GM20431 (cell line): Measurements from ENCODE around the gene MPIG6B.
"Not testable (repeated sequence)": the region's sequence is repeated elsewhere in the genome, so short reads cannot be mapped to it uniquely, and the experiment has no call there.

Experiments
- in situ Hi-C: fragments of 300-500 bp; cut with MseI, MboI; formaldehyde crosslinking; loops from one replicate; pipeline ENCODE4 v1.15.0; 2020; ENCODE audit warnings: low sequenced_read_pairs; ENCODE audit not compliant: unreplicated experiment

The MPIG6B gene

DNA sequence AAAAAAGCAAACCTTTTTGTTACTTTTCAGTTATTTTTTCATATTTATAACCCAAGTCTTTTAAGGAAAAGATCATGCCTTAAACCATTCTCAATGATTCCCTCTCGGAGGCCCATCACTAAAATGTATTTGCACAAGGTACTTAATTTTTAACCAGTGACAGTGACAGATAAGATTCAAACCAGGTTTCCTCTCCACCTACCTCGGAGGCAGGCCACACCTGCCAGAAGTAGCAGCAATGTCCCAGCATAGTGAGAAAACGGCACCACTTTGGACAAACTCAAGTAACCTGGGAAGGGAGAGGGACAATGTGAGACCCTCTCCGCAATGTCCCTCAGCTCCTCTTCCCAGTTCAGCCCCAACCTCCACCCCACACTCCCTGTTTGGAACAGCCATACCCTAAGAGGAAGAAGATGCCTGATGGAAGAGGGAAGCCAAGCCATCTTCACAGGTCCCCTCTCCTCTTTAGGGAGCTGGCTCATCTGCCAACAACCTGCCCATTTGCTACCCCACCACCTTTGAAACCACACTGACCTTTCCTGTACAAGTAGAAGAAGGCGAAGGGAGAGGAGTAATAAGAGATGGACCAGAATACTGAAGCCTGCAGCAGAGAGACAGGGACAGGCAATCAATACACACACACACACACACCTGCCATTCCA is 22.3 kb upstream of the MPIG6B start:
- in situ Hi-C loops, result no loop called here

DNA sequence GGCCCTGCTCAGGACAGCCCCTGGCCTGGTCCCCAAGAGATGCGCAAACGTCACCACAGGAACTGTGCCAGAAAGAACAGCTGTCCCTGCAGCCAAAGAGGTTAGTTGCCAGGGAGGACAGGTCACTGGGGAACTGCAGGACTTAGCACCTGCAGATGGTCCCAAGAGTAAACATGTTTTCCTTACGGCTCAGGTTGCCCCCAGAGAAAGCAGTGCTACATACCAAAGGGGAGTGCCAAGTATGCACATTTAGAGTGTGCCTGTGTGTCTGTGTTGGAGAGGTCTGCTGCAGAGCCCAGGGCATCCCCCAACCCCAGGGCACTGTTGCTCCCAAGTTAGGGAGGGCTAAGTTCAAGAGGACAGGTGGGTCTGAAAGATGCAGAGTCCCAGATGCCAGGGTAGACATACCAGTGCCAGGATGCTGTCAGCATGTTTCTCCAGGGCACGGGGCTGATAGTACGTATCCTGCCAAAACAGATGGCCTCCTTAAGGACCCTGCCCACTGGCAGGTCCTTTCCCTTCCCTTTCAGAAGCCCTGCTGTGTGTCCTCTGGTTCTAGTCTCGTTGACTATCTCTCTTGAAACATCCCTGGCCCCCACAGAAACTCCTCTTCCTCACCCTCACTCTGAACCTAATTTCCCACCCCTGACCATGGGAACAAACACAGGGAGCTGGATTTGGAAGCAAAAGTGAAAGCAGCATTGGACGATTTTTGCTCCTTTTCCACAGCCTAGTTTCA is 21.3 kb upstream of the MPIG6B start:
- in situ Hi-C loops, result no loop called here

DNA sequence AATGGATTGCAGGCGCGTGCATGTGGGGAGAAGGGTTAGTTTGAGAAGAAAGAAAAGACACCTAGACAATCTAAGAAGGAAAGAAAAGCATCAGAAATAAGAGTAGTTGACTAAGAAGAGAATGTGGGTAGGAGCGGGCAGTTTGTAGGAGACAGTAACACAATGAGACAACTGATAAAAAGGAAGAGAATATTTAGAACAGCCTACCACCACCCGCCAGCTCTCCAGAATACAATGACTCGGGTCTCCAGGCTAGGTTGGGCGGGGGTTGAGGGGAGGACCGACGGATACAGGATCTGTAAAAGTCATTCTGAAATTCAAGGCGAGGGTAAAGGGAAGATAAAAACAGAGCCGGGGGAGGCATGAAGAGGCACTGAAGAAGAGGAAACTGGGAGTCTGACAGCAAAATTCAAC is 20.8 kb upstream of the MPIG6B start:
- in situ Hi-C loops, result no loop called here

DNA sequence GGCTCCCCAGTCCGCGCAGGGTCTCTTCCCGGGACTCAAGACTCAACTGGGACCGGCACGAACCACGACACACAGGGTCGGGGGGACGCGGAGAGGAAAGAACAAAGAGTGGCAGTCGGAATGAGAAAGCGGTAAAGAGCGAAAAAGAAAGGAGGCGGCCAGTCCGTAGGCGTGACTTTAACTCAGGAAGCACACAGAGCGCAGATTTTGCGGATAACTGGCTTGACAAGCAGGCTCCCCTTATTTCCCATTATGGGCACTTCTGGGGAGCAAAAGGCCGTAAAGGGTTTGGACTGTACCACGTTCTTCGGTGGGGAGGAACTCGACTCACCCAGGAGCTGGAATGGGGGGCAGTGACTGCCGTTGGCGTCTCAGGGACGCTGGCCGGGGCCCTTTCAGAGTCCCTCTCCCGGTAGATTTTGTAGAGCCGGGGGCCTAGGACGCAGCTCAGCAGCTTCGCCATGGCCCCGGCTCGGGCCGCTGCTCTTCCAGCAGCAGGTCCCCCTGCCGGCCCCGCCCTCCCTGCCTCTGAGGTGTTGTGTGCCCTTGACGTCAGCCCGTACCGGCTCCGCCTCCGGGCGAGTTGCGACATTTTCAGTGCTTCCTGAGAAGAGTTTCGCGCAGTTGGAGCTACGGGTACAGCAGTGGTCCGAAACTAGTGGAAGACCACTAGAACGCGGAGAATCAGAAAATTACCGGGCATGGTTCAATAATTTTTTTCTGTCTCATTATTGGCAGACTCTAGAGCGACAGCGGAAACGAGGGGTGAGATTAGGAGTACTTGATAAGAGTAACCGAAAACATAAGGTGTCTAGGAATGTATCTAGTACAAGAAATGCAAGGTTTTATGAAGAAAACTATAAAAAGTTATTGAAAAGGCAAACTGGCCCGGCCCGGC is 20.1 kb upstream of the MPIG6B start, which contains the start of gene ABHD16A:
Gene ABHD16A, minus strand, starts transcription at position 506 of the 898 bp plus-strand sequence. Its CDS starts 43 bp downstream, at position 463.
- in situ Hi-C loops, result no loop called here

DNA sequence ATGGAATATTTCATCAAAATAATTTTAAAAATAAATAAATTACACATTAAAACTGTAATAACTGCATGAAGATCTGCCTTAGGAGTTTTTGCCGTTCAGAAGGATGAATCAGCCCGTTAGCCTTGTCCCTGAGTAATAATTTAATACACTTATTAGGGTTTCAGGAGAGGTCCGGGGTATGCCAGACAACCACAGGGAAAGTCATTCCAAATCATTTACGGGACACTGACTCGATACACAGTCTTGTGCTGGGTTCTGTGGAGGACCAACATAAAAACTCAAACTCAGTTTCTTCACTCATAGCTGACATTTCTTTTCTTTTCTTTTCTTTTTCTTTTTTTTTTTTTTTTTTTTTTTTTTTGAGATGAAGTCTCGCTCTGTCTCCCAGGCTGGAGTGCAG is 17.2 kb upstream of the MPIG6B start:
- in situ Hi-C loops, result no loop called here

DNA sequence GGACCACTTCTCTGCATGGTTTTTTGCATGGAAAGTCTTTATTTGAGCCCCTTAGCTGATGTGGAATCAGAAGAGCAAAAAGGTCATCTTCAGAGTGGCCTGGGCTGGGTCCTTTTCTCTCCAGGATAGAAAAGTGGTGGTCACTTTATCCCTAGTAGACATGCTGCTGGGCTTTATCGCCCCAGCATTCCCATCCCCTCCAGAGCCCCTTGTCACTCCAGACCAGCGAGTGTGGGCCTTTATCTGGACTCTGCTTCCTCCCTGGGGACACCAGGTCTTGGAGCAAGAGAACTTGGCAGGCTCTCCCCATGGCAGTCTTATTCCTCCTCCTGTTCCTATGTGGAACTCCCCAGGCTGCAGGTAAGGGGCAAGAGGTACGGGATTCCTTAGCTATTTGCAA is 16.6 kb upstream of the MPIG6B start, which contains the start of gene LY6G6F:
Gene LY6G6F, plus strand, starts transcription at position 268 of the 400 bp plus-strand sequence. Its CDS starts 41 bp downstream, at position 309.
- in situ Hi-C loops, result no loop called here

DNA sequence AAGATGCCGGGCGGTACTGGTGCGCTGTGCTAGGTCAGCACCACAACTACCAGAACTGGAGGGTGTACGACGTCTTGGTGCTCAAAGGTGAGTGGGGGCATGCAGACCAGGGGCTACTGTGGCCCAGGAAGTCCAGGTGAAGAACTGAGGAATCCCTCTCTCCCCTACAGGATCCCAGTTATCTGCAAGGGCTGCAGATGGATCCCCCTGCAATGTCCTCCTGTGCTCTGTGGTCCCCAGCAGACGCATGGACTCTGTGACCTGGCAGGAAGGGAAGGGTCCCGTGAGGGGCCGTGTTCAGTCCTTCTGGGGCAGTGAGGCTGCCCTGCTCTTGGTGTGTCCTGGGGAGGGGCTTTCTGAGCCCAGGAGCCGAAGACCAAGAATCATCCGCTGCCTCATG is 15.5 kb upstream of the MPIG6B start:
- in situ Hi-C loops, result no loop called here

DNA sequence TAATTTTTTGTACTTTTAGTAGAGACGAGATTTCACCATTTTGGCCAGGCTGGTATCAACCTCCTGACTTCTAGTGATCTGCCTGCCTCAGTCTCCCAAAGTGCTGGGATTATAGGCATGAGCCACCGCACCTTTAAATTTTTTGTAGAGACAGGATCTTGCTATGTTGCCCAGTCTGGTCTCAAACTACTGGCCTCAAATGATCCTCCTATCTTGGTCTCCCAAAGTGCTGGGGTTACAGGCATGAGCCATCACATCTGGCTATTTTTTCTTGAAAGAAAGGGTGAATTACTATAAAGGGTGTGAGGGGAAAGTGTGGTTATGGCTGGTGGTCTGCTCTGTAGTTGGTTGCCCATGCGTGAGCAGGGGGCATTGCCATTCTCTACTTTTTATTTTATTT is 14.9 kb upstream of the MPIG6B start:
- in situ Hi-C loops, result no loop called here

DNA sequence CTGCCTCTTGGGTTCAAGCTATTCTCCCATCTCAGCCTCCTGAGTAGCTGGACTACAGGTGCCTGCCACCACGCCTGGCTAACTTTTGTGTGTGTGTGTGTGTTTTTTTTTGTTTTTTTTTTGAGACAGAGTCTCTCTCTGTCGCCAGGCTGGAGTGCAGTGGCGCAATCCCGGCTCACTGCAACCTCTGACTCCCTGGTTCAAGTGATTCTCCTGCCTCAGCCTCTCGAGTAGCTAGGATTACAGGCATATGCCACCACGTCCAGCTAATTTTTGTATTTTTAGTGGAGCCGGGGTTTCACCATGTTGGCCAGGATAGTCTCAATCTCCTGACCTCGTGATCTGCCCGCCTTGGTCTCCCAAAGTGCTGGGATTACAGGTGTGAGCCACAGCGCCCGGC is 14.0 kb upstream of the MPIG6B start:
- in situ Hi-C loops, result not testable (repeated sequence)

DNA sequence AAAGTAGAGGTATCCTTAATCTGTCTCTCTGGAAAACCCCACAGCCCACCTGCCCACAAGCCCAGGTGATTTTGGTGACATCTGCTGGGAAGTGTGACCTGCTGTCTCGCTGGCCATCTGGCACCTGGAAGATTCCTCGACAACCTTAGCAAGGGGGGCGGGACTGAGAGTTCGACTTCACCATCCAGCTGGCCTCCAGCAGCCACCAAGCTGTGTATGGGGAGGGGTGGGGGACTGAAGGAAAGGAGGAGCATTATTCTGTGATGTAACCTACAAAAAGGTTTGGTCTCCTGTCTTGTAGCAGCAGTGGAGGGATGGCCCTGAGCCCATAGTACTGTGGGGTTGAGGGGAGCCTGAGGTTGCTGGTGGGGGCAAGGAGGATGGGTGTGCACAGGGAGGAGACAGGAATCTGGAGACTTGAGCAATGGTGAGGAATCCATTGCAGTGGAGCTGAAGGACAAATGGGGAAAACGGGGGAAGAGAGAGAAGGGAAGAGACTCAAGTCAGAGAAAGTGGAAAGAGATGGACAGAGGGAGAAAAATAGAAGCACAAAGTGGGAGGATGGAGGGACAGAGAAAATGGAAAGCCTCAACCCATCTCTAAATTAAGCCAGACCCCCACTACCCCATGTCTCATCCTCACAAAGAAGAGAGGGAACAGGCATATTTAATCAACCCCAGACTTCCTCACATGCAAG is 12.5 kb upstream of the MPIG6B start:
- in situ Hi-C loops, result no loop called here

DNA sequence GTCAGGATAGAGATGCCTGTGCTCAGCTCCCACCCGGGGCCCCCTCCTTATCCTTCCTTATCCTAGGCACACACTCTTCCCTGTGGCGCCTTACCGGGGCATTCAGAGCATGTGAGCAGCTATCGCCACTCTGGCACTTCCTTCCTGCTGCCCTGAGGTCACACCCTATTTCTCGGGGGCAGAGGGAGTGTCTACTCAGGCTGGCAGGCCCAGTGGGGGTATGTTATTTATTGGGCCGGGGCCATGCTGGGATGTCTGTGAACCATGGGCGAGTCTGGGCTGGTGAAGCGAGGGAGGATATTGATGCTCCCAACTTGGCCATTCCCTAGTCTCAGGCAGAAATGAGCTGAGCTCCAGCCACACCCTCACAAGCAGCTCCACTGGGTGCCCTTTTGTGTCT is 11.9 kb upstream of the MPIG6B start:
- in situ Hi-C loops, result no loop called here

DNA sequence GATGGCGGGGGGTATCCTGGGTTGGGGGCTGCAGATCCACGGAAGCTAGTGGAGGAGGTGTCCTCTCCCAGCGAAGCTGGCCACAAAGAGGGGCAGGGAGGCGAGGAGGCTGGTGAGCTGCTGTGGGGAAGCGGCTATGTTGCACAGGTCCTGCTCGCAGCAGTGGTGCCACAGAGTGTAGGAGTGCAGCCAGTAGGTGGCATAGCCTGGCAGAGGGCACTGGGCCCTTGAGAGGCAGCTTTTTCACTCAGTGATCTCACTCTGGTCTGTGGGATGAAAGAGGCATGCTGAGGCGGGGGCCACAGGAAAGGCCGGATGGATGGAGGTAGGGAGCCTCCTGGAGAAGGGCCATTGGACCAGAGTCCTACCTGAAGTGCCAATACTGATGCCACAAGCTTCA is 10.9 kb upstream of the MPIG6B start:
- in situ Hi-C loops, result no loop called here

DNA sequence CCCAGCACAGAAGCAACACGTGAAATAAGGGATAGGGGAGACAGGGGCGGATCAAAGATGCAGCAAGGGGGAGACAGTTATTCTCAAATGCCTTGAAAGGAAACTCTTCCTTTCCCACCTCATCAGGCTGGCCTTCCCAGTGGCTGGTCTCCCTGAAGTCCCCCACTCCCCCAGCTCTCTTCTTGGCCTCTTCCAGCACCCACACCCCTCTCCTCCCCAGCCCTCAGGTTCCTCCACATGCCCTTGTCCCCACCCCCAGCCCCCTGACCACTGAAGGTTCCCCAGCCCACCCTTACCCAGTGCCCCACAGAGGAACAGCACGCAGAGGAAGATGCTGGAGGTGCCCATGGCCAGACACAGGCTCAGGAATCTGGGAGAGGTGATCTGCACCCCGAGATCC is 9.7 kb upstream of the MPIG6B start:
- in situ Hi-C loops, result no loop called here

DNA sequence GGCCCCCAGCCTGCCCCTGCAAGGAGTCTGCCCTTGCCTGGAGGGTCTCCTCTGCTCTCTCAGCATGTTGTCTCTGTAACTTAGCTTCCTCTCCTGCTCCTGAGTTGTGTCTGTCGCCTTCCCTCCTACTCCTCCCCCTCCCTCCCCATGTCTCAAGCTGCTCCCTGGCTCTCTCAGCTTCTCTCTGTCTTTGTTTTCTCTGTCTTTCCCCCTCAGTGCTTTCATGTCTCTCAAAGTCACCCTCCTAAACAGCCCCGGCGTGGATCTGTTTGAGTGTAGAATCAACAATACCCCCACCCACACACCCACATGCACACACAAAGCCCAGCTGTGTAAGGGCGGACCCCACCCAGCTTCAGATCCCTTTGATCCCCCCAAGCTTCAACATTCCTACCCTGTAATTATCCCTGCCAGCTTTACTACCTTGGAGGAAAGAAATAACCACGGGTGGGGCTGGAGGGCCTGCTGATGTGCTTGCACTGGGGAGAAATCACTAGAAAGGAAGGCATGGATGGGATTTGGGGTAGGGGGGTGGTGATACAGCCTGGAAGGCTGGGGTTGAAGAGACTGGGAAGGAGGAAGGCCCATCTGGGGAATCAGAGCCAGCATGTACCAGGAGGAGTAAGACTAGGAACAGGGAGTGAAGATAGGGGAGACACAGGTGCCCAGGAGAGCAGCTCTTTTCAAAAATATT is 9.0 kb upstream of the MPIG6B start:
- in situ Hi-C loops, result no loop called here

DNA sequence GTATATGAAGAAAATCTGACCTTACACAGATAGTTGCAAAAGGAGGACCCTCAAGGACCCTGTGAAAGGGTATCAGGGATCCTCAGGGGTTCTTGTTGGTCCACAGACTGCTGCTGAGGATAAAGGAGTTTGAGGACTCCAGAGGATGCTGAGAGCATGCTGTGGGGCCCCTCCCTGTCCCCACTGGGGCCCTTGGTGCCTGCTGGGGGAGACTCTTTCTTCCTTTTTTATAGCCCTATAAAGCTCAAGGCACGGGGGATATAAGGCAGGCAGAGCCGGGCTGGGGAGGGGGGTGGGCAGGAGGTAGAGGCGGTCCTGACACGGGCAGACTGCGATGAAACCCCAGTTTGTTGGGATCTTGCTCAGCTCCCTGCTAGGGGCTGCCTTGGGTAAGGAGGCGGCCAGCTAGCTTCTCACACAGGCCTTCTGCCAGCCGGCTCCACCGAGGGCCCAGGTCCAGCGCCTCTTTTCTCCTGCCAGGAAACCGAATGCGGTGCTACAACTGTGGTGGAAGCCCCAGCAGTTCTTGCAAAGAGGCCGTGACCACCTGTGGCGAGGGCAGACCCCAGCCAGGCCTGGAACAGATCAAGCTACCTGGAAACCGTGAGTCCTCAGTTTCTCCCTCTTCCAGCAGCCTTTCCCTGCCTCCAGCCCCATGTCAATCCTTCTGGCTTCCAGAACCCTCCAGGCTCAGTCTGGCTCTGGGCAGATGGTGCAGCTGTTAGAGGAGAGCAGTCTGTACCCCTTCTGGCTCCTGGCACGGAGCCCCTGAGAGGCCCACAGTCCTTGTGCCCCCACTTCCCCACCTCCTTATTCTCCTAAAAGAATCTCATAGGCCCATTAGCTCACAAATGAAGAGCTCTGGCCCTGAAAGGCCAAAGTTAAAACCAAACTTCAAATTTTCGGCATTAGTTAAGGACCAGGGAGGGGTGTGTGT is 7.9 kb upstream of the MPIG6B start, which contains the start of gene LY6G6D:
Gene LY6G6D, plus strand, starts transcription at position 327 of the 937 bp plus-strand sequence. Its CDS starts 8 bp downstream, at position 335.
- in situ Hi-C loops, result no loop called here

DNA sequence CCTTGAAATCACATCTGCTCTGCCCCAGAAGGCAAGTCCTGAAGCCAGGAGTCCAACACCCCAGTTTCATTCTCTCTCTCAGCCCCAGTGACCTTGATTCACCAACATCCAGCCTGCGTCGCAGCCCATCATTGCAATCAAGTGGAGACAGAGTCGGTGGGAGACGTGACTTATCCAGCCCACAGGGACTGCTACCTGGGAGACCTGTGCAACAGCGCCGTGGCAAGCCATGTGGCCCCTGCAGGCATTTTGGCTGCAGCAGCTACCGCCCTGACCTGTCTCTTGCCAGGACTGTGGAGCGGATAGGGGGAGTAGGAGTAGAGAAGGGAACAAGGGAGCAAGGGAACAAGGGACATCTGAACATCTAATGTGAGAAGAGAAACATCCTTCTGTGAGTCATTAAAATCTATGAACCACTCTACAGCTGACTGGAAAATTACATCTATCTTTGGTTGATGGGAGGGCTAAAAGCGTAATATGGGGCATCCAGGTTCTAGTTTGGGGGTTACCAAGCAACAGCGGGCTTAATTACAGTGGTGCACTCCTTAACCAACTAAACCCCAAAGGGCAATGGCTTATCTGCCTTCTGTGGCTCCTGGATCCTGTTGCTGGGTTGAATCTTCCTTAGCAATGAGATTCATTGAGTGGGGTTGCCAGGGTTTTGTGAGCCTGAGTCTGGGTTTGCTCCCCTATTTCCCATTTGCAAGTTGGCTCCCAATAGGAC is 5.5 kb upstream of the MPIG6B start:
- in situ Hi-C loops, result no loop called here

DNA sequence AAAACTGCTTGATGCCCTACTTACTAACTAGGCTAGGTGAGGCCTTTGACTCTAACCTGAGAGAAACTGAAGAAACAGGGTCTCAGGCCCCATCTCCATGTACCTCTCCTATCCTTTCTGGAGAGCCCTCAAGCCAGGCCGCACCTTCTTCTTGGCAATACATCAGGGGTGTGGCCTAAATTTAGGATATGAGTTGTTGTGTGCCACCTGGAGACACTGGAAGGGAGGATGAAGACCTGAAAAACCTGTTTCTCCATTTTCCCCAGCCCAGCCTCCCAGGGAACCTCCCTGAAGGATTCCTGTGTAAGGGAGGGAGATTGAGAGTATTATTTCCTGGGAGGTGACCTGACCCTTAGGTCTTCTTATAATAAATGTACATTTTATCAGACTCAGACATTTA is 4.9 kb upstream of the MPIG6B start:
- in situ Hi-C loops, result no loop called here

DNA sequence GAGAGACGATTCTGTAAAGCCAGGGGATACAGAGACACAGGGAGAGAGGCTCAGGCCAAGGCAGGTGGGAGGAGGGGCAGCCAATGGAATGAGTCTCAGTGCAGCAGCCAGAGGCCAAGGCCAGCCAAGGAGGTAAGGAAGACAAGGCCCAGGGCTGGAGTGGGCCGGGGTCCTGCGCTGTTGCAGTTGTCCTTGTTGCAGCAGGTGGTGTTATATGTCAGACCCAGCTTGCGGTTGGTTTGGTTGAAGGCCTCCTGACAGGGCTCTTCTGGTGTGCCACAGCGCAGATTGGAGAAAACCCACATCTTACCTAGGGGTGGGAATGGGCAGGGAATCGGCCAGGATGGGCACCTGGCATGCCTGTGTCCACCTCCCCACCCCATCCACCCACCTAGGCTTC is 4.2 kb upstream of the MPIG6B start:
- in situ Hi-C loops, result no loop called here
